NT2/D1 (cell line): Measurements from ENCODE around the gene PHOSPHO1.

Experiments
- DNase-seq: peaks from one replicate; pipeline ENCODE4 v3.0.0-alpha.2; 2011; ENCODE audit warnings: low read depth, low spot score
- H3K27me3 ChIP-seq: 2 replicates; pipeline ENCODE4 v1.6.0; 2011; ENCODE audit warnings: mild to moderate bottlenecking; ENCODE audit not compliant: insufficient read length, insufficient read depth
- H3K36me3 ChIP-seq: 2 replicates; pipeline ENCODE4 v1.6.1; 2011; ENCODE audit warnings: mild to moderate bottlenecking, low read length, mixed read lengths; ENCODE audit not compliant: insufficient read depth, insufficient read length
- H3K4me1 ChIP-seq: 2 replicates; pipeline ENCODE4 v1.5.1; 2011; ENCODE audit not compliant: insufficient read depth, insufficient read length
- H3K4me3 ChIP-seq: 2 replicates; pipeline ENCODE4 v1.5.1; 2011; ENCODE audit warnings: low read depth; ENCODE audit not compliant: insufficient read length
- H3K9ac ChIP-seq: 2 replicates; pipeline ENCODE4 v1.6.0; 2011; ENCODE audit warnings: low read depth; ENCODE audit not compliant: insufficient read length
- H3K9me3 ChIP-seq: 2 replicates; pipeline ENCODE4 v1.5.1; 2011; ENCODE audit warnings: mild to moderate bottlenecking, low read length; ENCODE audit not compliant: insufficient read depth
- SUZ12 ChIP-seq: IDR thresholded peaks from 2 replicates; pipeline ENCODE4 v1.6.1; 2011; ENCODE audit not compliant: insufficient read length, insufficient read depth; ENCODE audit errors: extremely low read depth
- YY1 ChIP-seq: IDR thresholded peaks from 2 replicates; pipeline ENCODE4 v1.6.1; 2011; ENCODE audit not compliant: insufficient read length, insufficient read depth
- ZNF274 ChIP-seq: IDR thresholded peaks from 2 replicates; pipeline ENCODE4 v1.6.1; 2011; ENCODE audit warnings: mild to moderate bottlenecking, low read depth, low read length

The PHOSPHO1 gene

GRCh38 chr17:49216953-49217650, 13.5 kb downstream of the PHOSPHO1 start:
- TF ChIP-seq SUZ12 (no peak), YY1 (no peak), ZNF274 (no peak)
- H3K4me1 ChIP-seq, result no peaks in the 10 kb centered on the region
- H3K4me3 ChIP-seq, result no peak overlapping the region
- no peaks in the 10 kb centered on the region for H3K27me3 ChIP-seq
- H3K36me3 ChIP-seq, result peaks cover 36% of the 10 kb centered on the region
- DNase-seq, result no peak
- no peak overlapping the region for H3K9ac ChIP-seq
- no peaks in the 10 kb centered on the region for H3K9me3 ChIP-seq

GRCh38 chr17:49216482-49216881, 14.1 kb downstream of the PHOSPHO1 start:
- H3K9ac ChIP-seq, result no peak overlapping the region
- H3K4me1 ChIP-seq, result no peaks in the 10 kb centered on the region
- H3K36me3 ChIP-seq, result peaks cover 34% of the 10 kb centered on the region
- H3K9me3 ChIP-seq, result no peaks in the 10 kb centered on the region
- TF ChIP-seq ZNF274 (no peak), SUZ12 (no peak), YY1 (no peak)
- no peak overlapping the region for H3K4me3 ChIP-seq
- DNase-seq, result no peak
- no peaks in the 10 kb centered on the region for H3K27me3 ChIP-seq

- no peaks in the 10 kb centered on the region for H3K4me1 ChIP-seq
- no peak overlapping the region for H3K4me3 ChIP-seq
- H3K9ac ChIP-seq, result no peak overlapping the region
These were observed 15.8 kb downstream of the PHOSPHO1 start for GRCh38 chr17:49214676-49215360.

GRCh38 chr17:49213847-49214246, 16.7 kb downstream of the PHOSPHO1 start:
- Histone ChIP-seq H3K27me3 (no peaks in the 10 kb centered on the region), H3K9ac (no peak overlapping the region), H3K9me3 (no peaks in the 10 kb centered on the region), H3K4me3 (no peak overlapping the region), H3K4me1 (no peaks in the 10 kb centered on the region), H3K36me3 (peaks cover 20% of the 10 kb centered on the region)
- TF ChIP-seq YY1 (no peak), SUZ12 (no peak), ZNF274 (no peak)
- no peak for DNase-seq

More at GRCh38 chr17:49214676-49215360, 15.8 kb downstream of the PHOSPHO1 start:
- no peaks in the 10 kb centered on the region for H3K9me3 ChIP-seq
- H3K27me3 ChIP-seq, result no peaks in the 10 kb centered on the region
- peaks cover 28% of the 10 kb centered on the region for H3K36me3 ChIP-seq
- TF ChIP-seq SUZ12 (no peak), YY1 (no peak), ZNF274 (no peak)
- DNase-seq, result no peak

- H3K9ac ChIP-seq, result no peak overlapping the region
- H3K36me3 ChIP-seq, result peaks cover 18% of the 10 kb centered on the region
- no peak for DNase-seq
- TF ChIP-seq ZNF274, result no peak
- no peak for TF ChIP-seq YY1
- no peak for TF ChIP-seq SUZ12
- H3K4me1 ChIP-seq, result no peaks in the 10 kb centered on the region
- H3K4me3 ChIP-seq, result no peak overlapping the region
- no peaks in the 10 kb centered on the region for H3K9me3 ChIP-seq
- no peaks in the 10 kb centered on the region for H3K27me3 ChIP-seq
These were observed 17.2 kb downstream of the PHOSPHO1 start for GRCh38 chr17:49213399-49213798.

- no peak for TF ChIP-seq ZNF274
- TF ChIP-seq YY1, result no peak
- no peak for TF ChIP-seq SUZ12
- no peaks in the 10 kb centered on the region for H3K4me1 ChIP-seq
These were observed 20.2 kb downstream of the PHOSPHO1 start, which contains the start of the genes ABI3 and GNGT2 for GRCh38 chr17:49210158-49211029. Gene ABI3 (plus strand): TSS chr17:49210707. CDS start chr17:49210725, 18 bp downstream. Gene GNGT2 (minus strand): TSS chr17:49210574. CDS start chr17:49207422, 3,152 bp downstream.

More at GRCh38 chr17:49210158-49211029, 20.2 kb downstream of the PHOSPHO1 start, which contains the start of the genes ABI3 and GNGT2:
- no peak for DNase-seq
- Histone ChIP-seq H3K36me3 (peaks cover 3% of the 10 kb centered on the region), H3K9me3 (no peaks in the 10 kb centered on the region), H3K27me3 (no peaks in the 10 kb centered on the region), H3K9ac (peak within 1 kb of the TSS; percentile 66), H3K4me3 (peak within 1 kb of the TSS; percentile 38)
